ENCODE results near the gene MAML2.

DNA sequence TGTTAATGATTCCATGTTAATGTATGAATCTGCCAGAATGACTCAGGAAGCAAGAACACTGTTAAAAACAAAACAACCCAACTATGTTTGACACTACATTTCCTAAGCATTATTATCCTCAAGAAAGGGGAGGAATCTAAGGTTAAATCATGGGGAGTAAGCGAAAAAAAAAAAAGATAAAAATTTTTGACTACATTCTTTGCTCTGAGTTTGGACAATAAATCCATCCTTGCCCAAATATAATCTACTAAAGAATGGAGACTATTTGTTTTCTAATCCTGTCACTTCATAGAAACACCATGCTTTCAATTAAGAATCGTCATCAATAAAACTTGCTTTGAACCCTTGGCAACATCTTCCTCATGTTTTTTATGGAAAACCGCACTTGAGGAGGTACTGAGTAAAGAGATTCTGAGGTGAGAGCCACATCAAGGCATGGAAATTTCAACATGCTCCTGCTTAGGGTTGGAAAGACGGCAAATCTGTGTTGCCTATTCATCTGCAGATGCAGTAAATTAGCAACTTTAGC lies 9.7 kb downstream of the MAML2 start:
- TF ChIP-seq YY1 (IDR thresholded peaks at IDR 0.05) (no peak), RAD21 (IDR thresholded peaks at IDR 0.05) (no peak), REST (IDR thresholded peaks at IDR 0.05) (no peak), CTCF (IDR thresholded peaks at IDR 0.05; ENCODE audit: low read depth, low read length, missing input control) (no peak), HNF4A (conservative IDR thresholded peaks at IDR 0.05) (no peak), HNF4G (IDR thresholded peaks at IDR 0.05) (no peak), TAF1 (conservative IDR thresholded peaks at IDR 0.05) (no peak)
- TF ChIP-seq, protein P1, sequence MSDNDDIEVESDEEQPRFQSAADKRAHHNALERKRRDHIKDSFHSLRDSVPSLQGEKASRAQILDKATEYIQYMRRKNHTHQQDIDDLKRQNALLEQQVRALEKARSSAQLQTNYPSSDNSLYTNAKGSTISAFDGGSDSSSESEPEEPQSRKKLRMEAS (IDR thresholded peaks at IDR 0.05), result no peak

All from liver (tissue), 3 donors.